IPS DF 4.7 (cell line): Measurements from ENCODE around the gene PPRC1.

Experiments
- DNase-seq: peaks from one replicate; pipeline ENCODE4 v3.0.0-alpha.2; 2013; ENCODE audit warnings: low spot score; ENCODE audit errors: extremely low read depth

PPRC1 gene

GRCh38 chr10:102191956-102192355 lies 59.1 kb downstream of the PPRC1 start:
- DNase-seq: no peak

GRCh38 chr10:102195296-102195870 lies 62.5 kb downstream of the PPRC1 start:
- no peak for DNase-seq

- no peak for DNase-seq
Observed at GRCh38 chr10:102196893-102197292, 64.1 kb downstream of the PPRC1 start.

- DNase-seq: no peak
Observed at GRCh38 chr10:102198027-102198426, 65.2 kb downstream of the PPRC1 start.
